Measurements from ENCODE around the gene IFNL1. TPM values are rescaled to one million over a fixed set of nuclear protein-coding genes. Genes with fewer than 3 reads are reported as not detected.
A peak's percentile ranks its signal among the peaks of the same experiment; 100 is the strongest.
"Not testable (repeated sequence)": the region's sequence is repeated elsewhere in the genome, so short reads cannot be mapped to it uniquely, and the experiment has no call there.

IFNL1 gene
- not detected for total RNA-seq
- long read RNA-seq, result 0 reads

DNA sequence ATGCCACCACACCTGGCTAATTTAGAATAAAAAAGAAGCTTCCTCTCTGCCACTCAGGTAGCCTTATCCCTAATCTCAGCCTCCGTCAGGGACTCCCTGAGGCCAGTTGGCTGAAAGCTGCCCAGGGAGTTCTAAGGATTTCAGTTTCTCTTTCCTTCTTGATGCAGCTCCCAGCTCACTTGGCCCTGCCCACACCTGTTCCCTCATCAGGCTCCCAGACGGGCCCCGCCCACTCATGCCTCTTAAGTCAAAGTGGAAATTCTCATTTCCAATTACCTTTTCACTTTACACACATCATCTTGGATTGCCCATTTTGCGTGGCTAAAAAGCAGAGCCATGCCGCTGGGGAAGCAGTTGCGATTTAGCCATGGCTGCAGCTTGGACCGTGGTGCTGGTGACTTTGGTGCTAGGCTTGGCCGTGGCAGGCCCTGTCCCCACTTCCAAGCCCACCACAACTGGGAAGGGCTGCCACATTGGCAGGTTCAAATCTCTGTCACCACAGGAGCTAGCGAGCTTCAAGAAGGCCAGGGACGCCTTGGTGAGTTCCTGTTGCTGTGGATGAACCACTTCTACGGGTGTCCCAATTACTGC lies at the start of gene IFNL1:
IFNL1 (plus strand) TSS at position 353 of the 591 bp plus-strand sequence; CDS start at position 368, 15 bp downstream.
- intact Hi-C loops (cut with DNase I), result no loop called here
- no peak for ATAC-seq

DNA sequence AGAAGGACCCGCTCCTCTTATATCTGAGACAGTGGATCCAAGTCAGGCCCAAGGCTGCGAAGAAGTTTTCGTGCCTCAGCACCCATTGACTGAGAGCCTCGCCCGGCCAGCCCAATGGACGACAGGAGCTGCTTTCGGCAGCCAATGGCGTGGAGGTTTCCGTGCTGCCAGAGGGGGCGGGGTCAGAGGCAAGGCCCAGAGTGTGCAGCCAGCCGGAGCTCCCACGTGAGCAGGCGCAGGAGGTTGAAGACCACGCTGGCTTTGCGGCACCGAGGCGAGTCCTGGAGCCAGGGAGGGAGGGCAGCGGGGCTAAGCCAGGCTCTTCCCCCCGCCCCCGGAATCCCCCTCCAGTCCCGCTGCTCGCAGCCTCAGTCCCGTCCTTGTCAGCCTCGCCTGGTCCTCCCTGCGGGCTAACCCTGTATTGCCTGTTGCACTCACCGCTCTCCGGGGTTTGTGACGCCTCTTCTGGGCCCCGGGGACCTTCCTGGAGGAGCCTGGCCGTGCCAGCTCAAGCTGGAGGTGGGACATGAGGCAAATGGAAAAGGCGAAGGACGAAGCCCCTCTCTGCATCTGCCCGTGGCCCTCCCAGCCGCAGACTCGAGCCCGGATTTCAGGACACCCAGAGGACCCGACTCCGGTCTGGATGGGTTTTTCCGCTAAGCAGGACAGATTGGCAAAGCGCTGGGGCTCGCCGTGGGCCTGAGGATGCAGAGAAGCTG lies 49.1 kb upstream of the IFNL1 start:
- intact Hi-C loops (cut with DNase I), result no loop called here
- ATAC-seq (peak; percentile 34 to 84), DNase-seq (peak; percentile 53)

More for the DNA sequence above, at the start of gene IFNL1:
- no peak for DNase-seq

DNA sequence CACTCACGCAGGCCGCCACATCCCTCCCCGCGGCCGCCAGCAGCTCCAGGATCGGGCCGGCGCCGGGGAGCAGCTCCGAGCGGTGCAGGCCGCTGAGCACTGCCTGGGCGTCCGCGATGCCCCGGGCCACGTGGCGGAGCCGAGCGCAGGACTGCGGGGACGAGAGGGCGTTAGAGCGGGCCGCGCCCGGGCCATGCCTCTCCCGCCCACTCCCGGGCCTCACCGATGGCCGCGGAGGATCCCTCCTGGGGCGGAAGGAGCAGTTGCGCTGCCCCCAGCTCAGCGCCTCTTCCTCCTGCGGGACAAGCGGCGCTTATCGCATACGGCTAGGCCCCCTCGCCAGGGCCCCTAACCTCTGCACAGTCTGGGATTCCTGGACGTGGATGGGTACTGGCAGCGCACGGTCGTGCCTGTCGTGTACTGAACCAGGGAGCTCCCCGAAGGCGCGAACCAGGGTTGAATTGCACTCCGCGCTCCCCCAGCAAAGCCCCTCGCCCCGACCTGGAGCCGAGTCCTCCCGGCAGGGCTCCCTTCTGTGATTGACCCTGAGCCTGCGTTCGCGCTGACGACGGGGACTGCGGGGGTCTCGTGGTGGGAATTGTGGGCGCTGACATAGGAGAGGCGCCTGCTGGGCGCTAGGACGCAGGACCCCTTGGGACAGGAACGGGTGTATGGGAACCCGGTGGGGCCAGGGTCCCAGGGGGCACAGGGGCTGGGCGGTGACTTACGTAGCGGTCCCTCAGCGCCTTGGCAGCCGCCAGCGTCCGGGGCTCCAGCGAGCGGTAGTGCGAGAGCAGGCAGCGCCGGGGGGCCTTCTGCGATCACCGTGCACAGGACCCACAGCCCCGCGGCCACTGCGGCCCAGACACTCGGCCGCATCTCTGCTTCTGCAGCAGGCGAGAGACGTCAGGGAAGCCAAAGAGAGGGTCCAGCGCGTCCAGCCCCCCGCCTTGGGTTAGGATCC lies 48.2 kb upstream of the IFNL1 start:
- ATAC-seq, result peak; percentile 41 to 75
- DNase-seq, result no peak
- intact Hi-C loops (cut with DNase I), result no loop called here

DNA sequence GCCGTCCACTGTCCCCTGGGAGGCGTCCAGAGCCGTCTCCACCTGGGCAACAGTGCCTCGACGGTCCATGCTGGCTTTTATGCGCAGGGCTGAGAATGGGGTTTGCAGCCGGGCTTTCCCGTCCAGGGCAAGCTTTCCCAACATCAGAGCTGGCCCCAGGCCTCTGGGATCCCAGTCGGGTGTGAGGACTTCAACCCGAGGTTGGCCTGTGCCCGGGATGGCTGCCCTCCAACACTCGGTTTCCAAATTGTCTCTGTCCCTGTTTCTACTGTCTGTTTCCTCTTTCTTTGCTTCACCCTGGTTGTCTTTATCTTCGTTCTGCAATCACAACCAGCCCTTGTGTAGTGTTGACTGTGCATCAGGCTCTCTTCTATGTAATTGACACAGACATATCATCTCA lies 47.4 kb upstream of the IFNL1 start, which contains the start of gene IFNL4:
IFNL4 (minus strand) TSS at position 51 of the 400 bp plus-strand sequence.
- intact Hi-C loops (cut with DNase I), result no loop called here
- ATAC-seq, result no peak
- DNase-seq, result no peak

GRCh38 chr19:39251081-39251480 lies 45.1 kb upstream of the IFNL1 start:
- intact Hi-C loops (cut with DNase I), result no loop called here
- ATAC-seq (no peak), DNase-seq (no peak)

DNA sequence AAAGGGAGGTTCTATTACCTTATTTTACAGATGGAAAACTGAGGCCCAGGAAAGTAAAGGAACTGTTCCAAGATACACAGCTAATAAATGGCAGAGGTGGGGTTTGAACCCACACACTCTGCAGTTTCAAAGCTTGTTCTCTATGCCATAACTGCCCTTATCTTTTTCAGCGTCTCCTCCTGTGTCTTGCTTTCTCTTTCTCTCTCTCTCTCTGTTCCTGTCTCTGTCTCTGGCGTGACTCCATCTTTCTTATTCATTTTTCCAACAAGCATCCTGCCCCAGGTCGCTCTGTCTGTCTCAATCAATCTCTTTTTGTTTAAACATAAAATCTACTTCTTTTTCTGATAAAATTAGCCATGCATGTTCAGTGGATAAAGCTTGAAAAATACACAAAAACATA lies 44.4 kb upstream of the IFNL1 start:
- intact Hi-C loops (cut with DNase I), result no loop called here
- ATAC-seq (no peak), DNase-seq (no peak)

- no peak for ATAC-seq
Observed at GRCh38 chr19:39252458-39252857, 43.7 kb upstream of the IFNL1 start.

GRCh38 chr19:39253374-39254149 lies 42.6 kb upstream of the IFNL1 start:
- no peak for ATAC-seq

More at GRCh38 chr19:39252458-39252857, 43.7 kb upstream of the IFNL1 start:
- intact Hi-C loops (cut with DNase I), result no loop called here
- no peak for DNase-seq

DNA sequence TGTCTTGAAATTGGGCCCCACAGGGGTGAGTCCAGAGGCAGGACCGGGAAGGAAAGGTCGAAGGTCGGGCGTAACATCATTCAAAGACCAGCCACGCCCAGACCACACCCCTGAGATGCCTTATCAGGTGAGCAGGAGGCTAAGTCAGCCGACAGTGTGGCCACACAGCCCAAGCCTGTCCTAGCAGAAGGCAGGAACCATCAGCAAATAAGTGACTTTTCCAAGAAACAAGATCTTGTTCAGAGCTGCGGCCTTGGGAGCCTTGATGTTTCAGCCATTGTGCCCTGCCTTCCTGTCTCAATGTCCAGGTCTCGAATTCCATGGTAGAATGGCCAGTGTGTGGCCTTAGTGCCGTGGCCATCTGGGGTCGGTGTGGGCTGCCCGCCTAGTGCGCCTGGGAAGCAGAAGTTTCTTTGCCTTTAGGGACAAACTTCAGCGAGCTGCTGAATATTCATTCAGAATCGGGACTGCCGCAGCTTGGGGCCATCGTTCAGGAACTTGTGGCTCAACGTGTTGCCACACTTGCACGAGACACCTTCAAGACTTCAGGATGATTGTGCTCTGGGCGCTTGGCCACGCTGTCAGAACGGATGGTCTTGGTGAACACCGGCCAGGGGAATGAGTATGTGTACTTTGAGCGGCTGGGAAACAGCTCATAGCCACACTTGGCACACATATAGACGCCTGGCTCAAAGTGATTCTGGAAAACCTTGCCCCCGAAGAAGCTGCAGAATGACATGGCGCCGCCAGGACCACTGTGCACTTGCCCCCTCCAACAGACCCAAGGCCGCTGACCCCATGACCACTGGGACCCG lies 41.5 kb upstream of the IFNL1 start:
- intact Hi-C loops (cut with DNase I), result no loop called here
- DNase-seq (no peak), ATAC-seq (no peak)

More at GRCh38 chr19:39253374-39254149, 42.6 kb upstream of the IFNL1 start:
- DNase-seq, result no peak
- intact Hi-C loops (cut with DNase I), result no loop called here

DNA sequence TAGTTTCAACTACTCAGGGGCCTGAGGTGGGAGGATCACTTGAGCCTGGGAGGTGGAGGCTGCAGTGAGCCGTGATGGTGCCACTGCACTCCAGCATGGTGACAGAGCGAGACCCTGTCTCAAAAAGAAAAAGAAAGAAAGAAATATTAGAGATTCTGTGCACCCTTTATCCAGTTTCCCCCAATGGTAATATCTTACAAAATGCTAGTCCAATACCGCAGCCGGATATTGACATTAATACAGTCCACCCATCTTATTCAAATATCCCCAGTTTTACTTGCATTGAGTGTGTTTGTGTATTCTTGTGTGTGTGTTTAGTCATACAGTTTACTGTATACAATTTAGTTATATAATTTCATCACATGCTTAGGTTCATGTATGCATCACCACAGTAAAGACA lies 39.0 kb upstream of the IFNL1 start:
- DNase-seq (no peak), ATAC-seq (no peak)
- intact Hi-C loops (cut with DNase I), result no loop called here

GRCh38 chr19:39261704-39262103 lies 34.5 kb upstream of the IFNL1 start:
- intact Hi-C loops (cut with DNase I), result no loop called here
- no peak for DNase-seq
- ATAC-seq, result no peak

DNA sequence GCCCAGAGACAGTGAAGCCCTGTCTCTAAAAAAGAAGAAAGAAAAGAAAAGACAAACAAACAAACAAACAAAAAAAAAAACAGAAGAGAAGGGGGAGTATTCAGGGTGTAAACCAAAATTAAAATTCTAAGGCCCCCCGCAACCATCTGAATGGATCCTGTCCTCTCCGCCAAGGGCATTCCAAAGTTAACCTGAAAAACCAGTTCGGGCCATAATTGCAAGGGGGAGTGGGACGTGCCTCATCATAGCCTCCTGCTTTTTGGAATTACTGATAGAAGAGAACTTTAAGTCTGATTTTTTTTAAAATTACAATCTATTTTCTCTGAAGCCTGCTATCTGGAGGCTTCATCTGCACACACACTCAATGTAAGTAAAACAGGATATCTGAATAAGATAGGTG lies 33.7 kb upstream of the IFNL1 start:
- intact Hi-C loops (cut with DNase I), result no loop called here
- no peak for DNase-seq
- no peak for ATAC-seq

- no peak for DNase-seq
- ATAC-seq, result no peak
- intact Hi-C loops (cut with DNase I), result no loop called here
Observed at GRCh38 chr19:39263912-39264305, 32.3 kb upstream of the IFNL1 start.

DNA sequence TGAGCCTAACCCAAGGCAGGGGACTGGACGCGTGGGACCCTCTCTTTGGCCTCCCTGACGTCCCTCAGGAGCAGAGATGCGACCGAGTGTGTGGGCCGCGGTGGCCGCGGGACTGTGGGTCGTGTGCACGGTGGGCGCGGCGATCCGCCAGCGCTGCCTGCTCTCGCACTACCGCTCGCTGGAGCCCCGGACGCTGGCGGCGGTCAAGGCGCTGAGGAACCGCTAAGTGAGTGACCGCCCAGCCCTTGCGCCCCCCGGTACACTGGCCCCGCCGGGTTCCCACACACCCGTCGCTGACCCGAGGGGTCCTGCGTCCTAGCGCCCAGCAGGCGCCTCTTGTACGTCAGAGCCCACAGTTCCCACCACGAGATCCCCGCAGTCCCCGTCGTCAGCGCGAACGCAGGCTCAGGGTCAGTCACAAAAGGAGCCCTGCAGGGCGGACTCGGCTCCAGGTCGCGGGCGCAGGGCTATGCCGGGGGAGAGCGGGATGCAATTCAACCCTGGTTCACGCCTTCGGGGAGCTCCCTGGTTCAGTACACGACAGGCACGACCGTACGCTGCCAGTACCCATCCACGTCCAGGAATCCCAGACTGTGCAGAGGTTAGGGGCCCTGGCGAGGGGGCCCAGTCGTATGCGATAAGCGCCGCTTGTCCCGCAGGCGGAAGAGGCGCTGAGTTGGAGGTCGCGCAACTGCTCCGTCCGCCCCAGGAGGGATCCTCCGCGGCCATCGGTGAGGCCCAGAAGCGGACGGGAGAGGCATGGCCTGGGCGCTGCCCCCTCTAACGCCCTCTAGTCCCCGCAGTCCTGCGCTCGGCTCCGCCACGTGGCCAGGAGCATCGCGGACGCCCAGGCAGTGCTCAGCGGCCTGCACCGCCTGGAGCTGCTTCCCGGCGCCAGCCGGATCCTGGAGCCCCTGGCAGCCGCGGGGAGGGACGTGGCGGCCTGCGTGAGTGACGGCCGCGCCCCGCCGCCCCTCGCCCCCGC lies 31.6 kb upstream of the IFNL1 start:
- intact Hi-C loops (cut with DNase I), result no loop called here
- ATAC-seq (peak; percentile 41 to 64), DNase-seq (no peak)

- ATAC-seq, result peak in 1 of 2 donors; percentile 15
- intact Hi-C loops (cut with DNase I), result no loop called here
- no peak for DNase-seq
Observed at GRCh38 chr19:39265321-39265916, 30.8 kb upstream of the IFNL1 start.

DNA sequence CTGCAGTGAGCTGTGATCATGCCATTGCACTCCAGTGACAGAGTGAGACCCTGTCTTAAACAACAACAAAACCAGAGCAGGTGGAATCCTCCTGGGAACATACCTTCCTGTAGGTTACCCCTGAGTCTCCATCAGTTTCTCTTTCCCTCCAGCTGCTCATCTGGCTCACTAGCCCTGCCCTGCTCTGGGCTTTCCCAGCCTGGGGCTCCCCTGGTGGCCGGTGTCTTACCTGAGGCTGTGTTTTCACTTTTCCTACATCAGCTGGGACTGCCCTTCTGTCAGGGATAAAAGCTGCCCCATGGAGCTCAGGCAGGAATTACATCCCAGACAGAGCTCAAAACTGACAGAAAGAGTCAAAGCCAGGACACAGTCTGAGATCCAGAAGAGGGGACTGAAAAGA lies 28.1 kb upstream of the IFNL1 start, which contains the start of gene IFNL2:
IFNL2 (plus strand) TSS at position 312 of the 400 bp plus-strand sequence. CDS start 173 bp downstream, outside the sequence.
- DNase-seq; ATAC-seq; intact Hi-C loops (cut with DNase I): not testable (repeated sequence)

All from left cardiac atrium (tissue), 4 donors.